Activated gamma-delta T cell (primary cell): ENCODE data around the gene OR3A1.
"Not testable (repeated sequence)": the region's sequence is repeated elsewhere in the genome, so short reads cannot be mapped to it uniquely, and the experiment has no call there.

ENCODE experiments used
- DNase-seq: peaks from one replicate; lab custom pipeline; 2025; lab: John Stamatoyannopoulos, UW
- total RNA-seq, 2 donors: gene quantifications; one replicate each; lab custom pipeline; 2026; lab: John Stamatoyannopoulos, UW

The OR3A1 gene
- 0.04 to 0.10 reads per million in 2 donors for total RNA-seq

- DNase-seq, result no peak
Measured at GRCh38 chr17:3298260-3298659, at the start of gene OR3A1. Gene OR3A1, minus strand, starts transcription at chr17:3298360. Its CDS starts 5,778 bp downstream, at chr17:3292582.

GRCh38 chr17:3342782-3343181 lies 44.6 kb upstream of the OR3A1 start:
- not testable (repeated sequence) for DNase-seq

- no peak for DNase-seq
Measured at GRCh38 chr17:3335876-3336275, 37.7 kb upstream of the OR3A1 start.

- no peak for DNase-seq
Measured at GRCh38 chr17:3318336-3318735, 20.2 kb upstream of the OR3A1 start.

GRCh38 chr17:3316836-3317235 lies 18.7 kb upstream of the OR3A1 start:
- no peak for DNase-seq

- DNase-seq, result no peak
Measured at GRCh38 chr17:3308603-3309002, 10.4 kb upstream of the OR3A1 start.

GRCh38 chr17:3295632-3296031 lies 2.5 kb downstream of the OR3A1 start:
- no peak for DNase-seq

GRCh38 chr17:3293548-3293947 lies 4.6 kb downstream of the OR3A1 start:
- not testable (repeated sequence) for DNase-seq

- no peak for DNase-seq
Measured at GRCh38 chr17:3282901-3283300, 15.3 kb downstream of the OR3A1 start.

GRCh38 chr17:3276126-3276525 lies 22.0 kb downstream of the OR3A1 start:
- no peak for DNase-seq

GRCh38 chr17:3271072-3271848 lies 26.9 kb downstream of the OR3A1 start:
- DNase-seq, result no peak

GRCh38 chr17:3260600-3260999 lies 37.6 kb downstream of the OR3A1 start:
- no peak for DNase-seq

- no peak for DNase-seq
Measured at GRCh38 chr17:3260163-3260562, 38.0 kb downstream of the OR3A1 start.

GRCh38 chr17:3256575-3256974 lies 41.6 kb downstream of the OR3A1 start:
- no peak for DNase-seq

- DNase-seq, result not testable (repeated sequence)
Measured at GRCh38 chr17:3249013-3249412, 49.1 kb downstream of the OR3A1 start.

- DNase-seq, result not testable (repeated sequence)
Measured at GRCh38 chr17:3244841-3245240, 53.3 kb downstream of the OR3A1 start.

- DNase-seq, result not testable (repeated sequence)
Measured at GRCh38 chr17:3241044-3241443, 57.1 kb downstream of the OR3A1 start.
